ENCODE results near the gene SETD5. TPM values are rescaled to one million over a fixed set of nuclear protein-coding genes. Genes with fewer than 3 reads are reported as not detected.
A peak's percentile ranks its signal among the peaks of the same experiment; 100 is the strongest.

The SETD5 gene
- total RNA-seq, 2 experiments from 2014 or later = 120 to 214 TPM

GRCh38 chr3:9396301-9396631 is 1.1 kb upstream of the SETD5 start:
- Histone ChIP-seq H3K27ac (ENCODE audit: low read depth, low read length, poor library complexity, severe bottlenecking) (peak overlapping the region; percentile 87), H3K9me3 (ENCODE audit: low read length) (no peaks in the 10 kb centered on the region), H3K4me3 (ENCODE audit: low read depth, low read length, poor library complexity, severe bottlenecking) (peak overlapping the region; percentile 96), H3K36me3 (ENCODE audit: insufficient read depth, low read length) (peaks cover 73% of the 10 kb centered on the region), H3K4me1 (ENCODE audit: insufficient read depth, low read length, poor library complexity, severe bottlenecking) (peaks cover 55% of the 10 kb centered on the region), H3K9me2 (ENCODE audit: insufficient read depth, low read length) (no peaks in the 10 kb centered on the region), H4K20me1 (ENCODE audit: insufficient read depth, low read length) (peaks cover 77% of the 10 kb centered on the region), H3K79me2 (ENCODE audit: insufficient read depth, low read depth, low read length) (peaks cover 86% of the 10 kb centered on the region), H2AFZ (ENCODE audit: low read length) (no peak overlapping the region), H3K4me2 (ENCODE audit: low read length) (peak overlapping the region; percentile 95)
- TF ChIP-seq EZH2phosphoT487 (IDR thresholded peaks at IDR 0.05; ENCODE audit: borderline replicate concordance, low read depth, low read length) = no peak
- TF ChIP-seq CTCF (conservative IDR thresholded peaks at IDR 0.05; ENCODE audit: low read length) = no peak
- intact Hi-C loops (cut with micrococcal nuclease; ENCODE audit: unreplicated experiment) = loop anchor here (2.0 to 5.0 kb wide), 4 partner anchors 336 to 536 kb away; partner anchors contain the start of genes ARPC4, BRPF1, CRELD1 and TADA3
- BruUV-seq (replicated peaks) = no TSS peak
- POLR2A ChIA-PET = interaction anchor here (1.0 to 7.5 kb wide), 9 partner anchors 9 to 592 kb away, joined by 3 to 64 read pairs (median 8); partner anchors contain the start of genes MTMR14 and THUMPD3
- CTCF ChIA-PET (ENCODE audit: unreplicated experiment) = interaction anchor here (0.6 kb wide), 1 partner anchor 337 kb away, joined by 3 read pairs; no protein-coding TSS in a partner anchor
- peak; percentile 89 for DNase-seq (ENCODE audit: low spot score)

- Histone ChIP-seq H3K27ac (ENCODE audit: low read depth, low read length, poor library complexity, severe bottlenecking) (peak overlapping the region; percentile 87), H3K36me3 (ENCODE audit: insufficient read depth, low read length) (peaks cover 68% of the 10 kb centered on the region), H4K20me1 (ENCODE audit: insufficient read depth, low read length) (peaks cover 77% of the 10 kb centered on the region), H3K79me2 (ENCODE audit: insufficient read depth, low read depth, low read length) (peaks cover 86% of the 10 kb centered on the region), H3K9me3 (ENCODE audit: low read length) (no peaks in the 10 kb centered on the region), H3K4me1 (ENCODE audit: insufficient read depth, low read length, poor library complexity, severe bottlenecking) (peaks cover 59% of the 10 kb centered on the region), H2AFZ (ENCODE audit: low read length) (no peak overlapping the region), H3K4me2 (ENCODE audit: low read length) (peak overlapping the region; percentile 95), H3K4me3 (ENCODE audit: low read depth, low read length, poor library complexity, severe bottlenecking) (peak overlapping the region; percentile 96), H3K9me2 (ENCODE audit: insufficient read depth, low read length) (no peaks in the 10 kb centered on the region)
- intact Hi-C loops (cut with micrococcal nuclease; ENCODE audit: unreplicated experiment) = loop anchor here (1.0 to 5.0 kb wide), 5 partner anchors 33 to 536 kb away; partner anchors contain the start of genes ARPC4, BRPF1, CRELD1 and TADA3
- TF ChIP-seq CTCF (conservative IDR thresholded peaks at IDR 0.05; ENCODE audit: low read length) = no peak
- no peak for TF ChIP-seq EZH2phosphoT487 (IDR thresholded peaks at IDR 0.05; ENCODE audit: borderline replicate concordance, low read depth, low read length)
- no TSS peak for BruUV-seq (replicated peaks)
- CTCF ChIA-PET (ENCODE audit: unreplicated experiment) = no interaction called here
- DNase-seq (ENCODE audit: low spot score) = peak; percentile 99
- POLR2A ChIA-PET = interaction anchor here (1.0 to 7.5 kb wide), 7 partner anchors 8 to 591 kb away, joined by 3 to 64 read pairs (median 8); partner anchors contain the start of genes MTMR14 and THUMPD3
Measured at GRCh38 chr3:9396632-9397331, 633 bp upstream of the SETD5 start.

Measured in OCI-LY7 (cell line).